Measurements from ENCODE around the gene ASXL2. TPM values are rescaled to one million over a fixed set of nuclear protein-coding genes. Genes with fewer than 3 reads are reported as not detected.
"Not testable (repeated sequence)": the region's sequence is repeated elsewhere in the genome, so short reads cannot be mapped to it uniquely, and the experiment has no call there.

The ASXL2 gene
- 41.2 TPM for total RNA-seq

- ATAC-seq (peak; percentile 98), DNase-seq (ENCODE audit: low spot score) (peak; percentile 97)
- intact Hi-C loops (cut with DNase I): no loop called here
Observed at GRCh38 chr2:25878361-25879132, at the start of gene ASXL2. Gene ASXL2, minus strand, starts transcription at chr2:25878487. Its CDS starts 265 bp downstream, at chr2:25878222.

- intact Hi-C loops (cut with DNase I): no loop called here
- DNase-seq (ENCODE audit: low spot score): no peak
- ATAC-seq: no peak
Observed at GRCh38 chr2:25926984-25927756, 48.9 kb upstream of the ASXL2 start.

- intact Hi-C loops (cut with DNase I): no loop called here
- ATAC-seq (no peak), DNase-seq (ENCODE audit: low spot score) (no peak)
Observed at GRCh38 chr2:25922501-25922900, 44.2 kb upstream of the ASXL2 start.

- intact Hi-C loops (cut with DNase I): no loop called here
- no peak for DNase-seq (ENCODE audit: low spot score)
- ATAC-seq: no peak
Observed at GRCh38 chr2:25920786-25921415, 42.6 kb upstream of the ASXL2 start.

GRCh38 chr2:25920336-25920735 lies 42.0 kb upstream of the ASXL2 start:
- no peak for ATAC-seq

GRCh38 chr2:25917832-25918231 lies 39.5 kb upstream of the ASXL2 start:
- intact Hi-C loops (cut with DNase I): no loop called here
- DNase-seq (ENCODE audit: low spot score): no peak
- no peak for ATAC-seq

More at GRCh38 chr2:25920336-25920735, 42.0 kb upstream of the ASXL2 start:
- intact Hi-C loops (cut with DNase I): no loop called here
- DNase-seq (ENCODE audit: low spot score): no peak

GRCh38 chr2:25917411-25917810 lies 39.1 kb upstream of the ASXL2 start:
- intact Hi-C loops (cut with DNase I); ATAC-seq; DNase-seq (ENCODE audit: low spot score): not testable (repeated sequence)

GRCh38 chr2:25915944-25916772 lies 37.9 kb upstream of the ASXL2 start:
- DNase-seq (ENCODE audit: low spot score); intact Hi-C loops (cut with DNase I); ATAC-seq: not testable (repeated sequence)

- DNase-seq (ENCODE audit: low spot score); ATAC-seq; intact Hi-C loops (cut with DNase I): not testable (repeated sequence)
Observed at GRCh38 chr2:25915411-25915810, 37.1 kb upstream of the ASXL2 start.

- DNase-seq (ENCODE audit: low spot score); intact Hi-C loops (cut with DNase I); ATAC-seq: not testable (repeated sequence)
Observed at GRCh38 chr2:25913696-25913973, 35.3 kb upstream of the ASXL2 start.

- DNase-seq (ENCODE audit: low spot score) (no peak), ATAC-seq (no peak)
- intact Hi-C loops (cut with DNase I): no loop called here
Observed at GRCh38 chr2:25912851-25913695, 34.8 kb upstream of the ASXL2 start.

- intact Hi-C loops (cut with DNase I); DNase-seq (ENCODE audit: low spot score); ATAC-seq: not testable (repeated sequence)
Observed at GRCh38 chr2:25909574-25909973, 31.3 kb upstream of the ASXL2 start.

GRCh38 chr2:25905126-25905525 lies 26.8 kb upstream of the ASXL2 start:
- DNase-seq (ENCODE audit: low spot score): no peak
- intact Hi-C loops (cut with DNase I): no loop called here
- ATAC-seq: no peak

- ATAC-seq: no peak
- DNase-seq (ENCODE audit: low spot score): no peak
- intact Hi-C loops (cut with DNase I): no loop called here
Observed at GRCh38 chr2:25903216-25903776, 25.0 kb upstream of the ASXL2 start.

GRCh38 chr2:25899404-25899970 lies 21.2 kb upstream of the ASXL2 start:
- intact Hi-C loops (cut with DNase I): no loop called here
- ATAC-seq: no peak
- DNase-seq (ENCODE audit: low spot score): no peak

GRCh38 chr2:25897506-25897905 lies 19.2 kb upstream of the ASXL2 start:
- intact Hi-C loops (cut with DNase I): no loop called here
- no peak for DNase-seq (ENCODE audit: low spot score)
- ATAC-seq: no peak

- intact Hi-C loops (cut with DNase I); DNase-seq (ENCODE audit: low spot score); ATAC-seq: not testable (repeated sequence)
Observed at GRCh38 chr2:25896308-25896707, 18.0 kb upstream of the ASXL2 start.

GRCh38 chr2:25895610-25896009 lies 17.3 kb upstream of the ASXL2 start:
- intact Hi-C loops (cut with DNase I): no loop called here
- DNase-seq (ENCODE audit: low spot score) (no peak), ATAC-seq (no peak)
